ENCODE measurements around the gene MARF1.
"Not testable (repeated sequence)": the region's sequence is repeated elsewhere in the genome, so short reads cannot be mapped to it uniquely, and the experiment has no call there.

Gene MARF1

GRCh38 chr16:15547768-15548096, 95.2 kb downstream of the MARF1 start:
- in situ Hi-C loops (cut with HindIII; ENCODE audit: low sequenced_read_pairs), result no loop called here
- no peak for TF ChIP-seq CTCF (IDR thresholded peaks at IDR 0.05; ENCODE audit: low read depth, low read length)
- no peak for DNase-seq (ENCODE audit: low read depth, low spot score)
- no peak overlapping the region for H3K4me3 ChIP-seq (ENCODE audit: low read depth, low read length)

GRCh38 chr16:15547072-15547767, 95.7 kb downstream of the MARF1 start:
- in situ Hi-C loops (cut with HindIII; ENCODE audit: low sequenced_read_pairs); H3K4me3 ChIP-seq (ENCODE audit: low read depth, low read length); DNase-seq (ENCODE audit: low read depth, low spot score): not testable (repeated sequence)

GRCh38 chr16:15545544-15545943, 97.4 kb downstream of the MARF1 start:
- in situ Hi-C loops (cut with HindIII; ENCODE audit: low sequenced_read_pairs), result no loop called here
- DNase-seq (ENCODE audit: low read depth, low spot score), result no peak
- no peak for TF ChIP-seq CTCF (IDR thresholded peaks at IDR 0.05; ENCODE audit: low read depth, low read length)
- H3K4me3 ChIP-seq (ENCODE audit: low read depth, low read length), result no peak overlapping the region

- no peak for DNase-seq (ENCODE audit: low read depth, low spot score)
- no peak for TF ChIP-seq CTCF (IDR thresholded peaks at IDR 0.05; ENCODE audit: low read depth, low read length)
- H3K4me3 ChIP-seq (ENCODE audit: low read depth, low read length), result no peak overlapping the region
- in situ Hi-C loops (cut with HindIII; ENCODE audit: low sequenced_read_pairs), result no loop called here
These were observed 98.5 kb downstream of the MARF1 start for GRCh38 chr16:15544405-15544804.

Data from astrocyte of the spinal cord (primary cell).